OCI-LY1 (cell line): Measurements from ENCODE around the gene DEDD.

Experiments used
- CTCF ChIP-seq: fragments of 200-600 bp; sonication (generic), shearing (Covaris generic); IDR thresholded peaks from 2 replicates; pipeline ENCODE4 v1.5.1; 2017; ENCODE audit warnings: mild to moderate bottlenecking, antibody characterized with exemption, low read length, moderate library complexity, mixed read lengths
- EZH2 ChIP-seq: fragments of 200-600 bp; sonication (generic), shearing (Covaris generic); IDR thresholded peaks from 2 replicates; pipeline ENCODE4 v1.8.0; 2017; ENCODE audit warnings: borderline replicate concordance, mixed run types, mild to moderate bottlenecking, antibody characterized with exemption, low read length, moderate library complexity, mixed read lengths

- TF ChIP-seq EZH2 (no peak), CTCF (no peak)
These were observed 30.3 kb upstream of the DEDD start for GRCh38 chr1:161162806-161163205.
